SU-DHL-6 (cell line): ENCODE data around the gene CRTC3.

Experiments used
- EZH2phosphoT487 ChIP-seq: fragments of 200-600 bp; sonication (generic), shearing (Covaris generic); conservative IDR thresholded peaks from 2 replicates; pipeline ENCODE4 v1.6.1; 2018; ENCODE audit warnings: mild to moderate bottlenecking, antibody characterized with exemption, low read length, moderate library complexity, mixed read lengths
- TF ChIP-seq, protein P1 (sequence below): fragments of 200-600 bp; sonication (generic); IDR thresholded peaks from one replicate; pipeline ENCODE4 v1.5.1; 2017; ENCODE audit warnings: antibody characterized with exemption, mild to moderate bottlenecking, low read length, moderate library complexity; ENCODE audit not compliant: insufficient read depth, poor library complexity, severe bottlenecking

DNA sequence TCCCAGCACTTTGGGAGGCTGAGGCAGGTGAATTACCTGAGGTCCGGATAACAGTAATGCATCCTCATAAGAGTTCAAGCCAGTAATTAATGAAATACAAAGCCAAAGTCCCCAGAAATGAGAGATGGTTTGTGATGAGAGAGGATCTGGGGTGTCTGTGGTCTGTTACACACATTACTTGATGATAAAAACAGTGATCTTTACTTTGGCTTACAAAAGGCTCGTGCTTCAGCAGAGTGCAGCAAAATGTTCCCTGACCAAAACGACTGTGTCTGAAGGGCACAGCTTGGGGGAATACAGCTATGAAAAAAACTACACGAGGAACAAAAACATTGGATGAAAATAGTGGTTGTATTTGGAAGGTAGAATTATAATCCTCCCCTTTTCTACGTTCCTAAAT lies 40.9 kb downstream of the CRTC3 start:
- TF ChIP-seq, protein P1, sequence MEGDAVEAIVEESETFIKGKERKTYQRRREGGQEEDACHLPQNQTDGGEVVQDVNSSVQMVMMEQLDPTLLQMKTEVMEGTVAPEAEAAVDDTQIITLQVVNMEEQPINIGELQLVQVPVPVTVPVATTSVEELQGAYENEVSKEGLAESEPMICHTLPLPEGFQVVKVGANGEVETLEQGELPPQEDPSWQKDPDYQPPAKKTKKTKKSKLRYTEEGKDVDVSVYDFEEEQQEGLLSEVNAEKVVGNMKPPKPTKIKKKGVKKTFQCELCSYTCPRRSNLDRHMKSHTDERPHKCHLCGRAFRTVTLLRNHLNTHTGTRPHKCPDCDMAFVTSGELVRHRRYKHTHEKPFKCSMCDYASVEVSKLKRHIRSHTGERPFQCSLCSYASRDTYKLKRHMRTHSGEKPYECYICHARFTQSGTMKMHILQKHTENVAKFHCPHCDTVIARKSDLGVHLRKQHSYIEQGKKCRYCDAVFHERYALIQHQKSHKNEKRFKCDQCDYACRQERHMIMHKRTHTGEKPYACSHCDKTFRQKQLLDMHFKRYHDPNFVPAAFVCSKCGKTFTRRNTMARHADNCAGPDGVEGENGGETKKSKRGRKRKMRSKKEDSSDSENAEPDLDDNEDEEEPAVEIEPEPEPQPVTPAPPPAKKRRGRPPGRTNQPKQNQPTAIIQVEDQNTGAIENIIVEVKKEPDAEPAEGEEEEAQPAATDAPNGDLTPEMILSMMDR: no peak
- TF ChIP-seq EZH2phosphoT487: no peak
